Endothelial cell (in vitro differentiated cells): ENCODE data around the gene BCAM. TPM values are rescaled to one million over a fixed set of nuclear protein-coding genes. Genes with fewer than 3 reads are reported as not detected.

Experiments
- DNase-seq: peaks from one replicate; pipeline ENCODE4 v3.0.0; 2021; ENCODE audit warnings: low spot score
- H3K27ac Mint-ChIP-seq: one replicate; pipeline ENCODE4 v1.8.0; 2021; ENCODE audit warnings: mixed read lengths, inconsistent platforms; ENCODE audit not compliant: unreplicated experiment
- H3K27me3 Mint-ChIP-seq: one replicate; pipeline ENCODE4 v1.8.0; 2021; ENCODE audit warnings: mild to moderate bottlenecking, moderate library complexity, mixed read lengths, inconsistent platforms; ENCODE audit not compliant: unreplicated experiment
- H3K36me3 Mint-ChIP-seq: one replicate; pipeline ENCODE4 v1.8.0; 2021; ENCODE audit warnings: mild to moderate bottlenecking, low read depth, mixed read lengths, inconsistent platforms; ENCODE audit not compliant: unreplicated experiment
- H3K4me1 Mint-ChIP-seq: one replicate; pipeline ENCODE4 v1.8.0; 2021; ENCODE audit warnings: mild to moderate bottlenecking, mixed read lengths, inconsistent platforms; ENCODE audit not compliant: unreplicated experiment
- H3K4me3 Mint-ChIP-seq: one replicate; pipeline ENCODE4 v1.8.0; 2021; ENCODE audit warnings: mild to moderate bottlenecking, mixed read lengths, inconsistent platforms; ENCODE audit not compliant: unreplicated experiment
- H3K9me3 Mint-ChIP-seq: one replicate; pipeline ENCODE4 v1.8.0; 2021; ENCODE audit warnings: mixed read lengths, inconsistent platforms; ENCODE audit not compliant: unreplicated experiment
- total RNA-seq: library from RNA; stranded (reverse); fragmentation: NEBNext Ultra II Directional; extraction: Animal tissue kit (Norgen Biotek cat#: 25700); gene quantifications from one replicate; pipeline ENCODE4 v1.2.1, GENCODE V29; 2021; ENCODE audit not compliant: unreplicated experiment
- TF ChIP-seq, protein P1 (sequence below): fragments of 200-600 bp; sonication (generic); IDR thresholded peaks from one replicate; pipeline ENCODE4 v1.5.0; 2021; ENCODE audit warnings: antibody characterized with exemption; ENCODE audit not compliant: unreplicated experiment

The BCAM gene
- total RNA-seq, 1 donor from 2014 or later, result 6.9 TPM

DNA sequence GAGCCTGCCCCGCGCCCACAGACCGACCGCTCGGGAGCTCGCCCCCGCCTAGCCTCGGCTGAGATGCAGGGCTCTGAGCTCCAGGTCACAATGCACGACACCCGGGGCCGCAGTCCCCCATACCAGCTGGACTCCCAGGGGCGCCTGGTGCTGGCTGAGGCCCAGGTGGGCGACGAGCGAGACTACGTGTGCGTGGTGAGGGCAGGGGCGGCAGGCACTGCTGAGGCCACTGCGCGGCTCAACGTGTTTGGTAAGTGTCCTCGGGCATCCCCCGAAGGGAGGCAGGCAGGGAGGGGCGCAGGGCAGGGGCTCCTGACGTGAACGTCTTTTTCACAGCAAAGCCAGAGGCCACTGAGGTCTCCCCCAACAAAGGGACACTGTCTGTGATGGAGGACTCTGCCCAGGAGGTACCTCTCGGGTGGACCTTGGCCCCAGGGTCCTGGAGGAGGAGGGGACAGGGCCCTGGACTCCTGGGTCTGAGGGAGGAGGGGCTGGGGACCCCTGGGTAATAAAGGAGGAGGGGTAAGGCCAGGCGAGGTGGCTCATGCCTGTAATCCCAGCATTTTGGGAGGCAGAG, 3.3 kb downstream of the BCAM start:
- Mint-ChIP-seq H3K36me3 (peaks cover 10% of the 10 kb centered on the region), H3K27me3 (peaks cover 8% of the 10 kb centered on the region), H3K27ac (no peak overlapping the region), H3K4me1 (peaks cover 7% of the 10 kb centered on the region), H3K4me3 (no peak overlapping the region), H3K9me3 (no peaks in the 10 kb centered on the region)
- DNase-seq, result no peak
- TF ChIP-seq, protein P1, sequence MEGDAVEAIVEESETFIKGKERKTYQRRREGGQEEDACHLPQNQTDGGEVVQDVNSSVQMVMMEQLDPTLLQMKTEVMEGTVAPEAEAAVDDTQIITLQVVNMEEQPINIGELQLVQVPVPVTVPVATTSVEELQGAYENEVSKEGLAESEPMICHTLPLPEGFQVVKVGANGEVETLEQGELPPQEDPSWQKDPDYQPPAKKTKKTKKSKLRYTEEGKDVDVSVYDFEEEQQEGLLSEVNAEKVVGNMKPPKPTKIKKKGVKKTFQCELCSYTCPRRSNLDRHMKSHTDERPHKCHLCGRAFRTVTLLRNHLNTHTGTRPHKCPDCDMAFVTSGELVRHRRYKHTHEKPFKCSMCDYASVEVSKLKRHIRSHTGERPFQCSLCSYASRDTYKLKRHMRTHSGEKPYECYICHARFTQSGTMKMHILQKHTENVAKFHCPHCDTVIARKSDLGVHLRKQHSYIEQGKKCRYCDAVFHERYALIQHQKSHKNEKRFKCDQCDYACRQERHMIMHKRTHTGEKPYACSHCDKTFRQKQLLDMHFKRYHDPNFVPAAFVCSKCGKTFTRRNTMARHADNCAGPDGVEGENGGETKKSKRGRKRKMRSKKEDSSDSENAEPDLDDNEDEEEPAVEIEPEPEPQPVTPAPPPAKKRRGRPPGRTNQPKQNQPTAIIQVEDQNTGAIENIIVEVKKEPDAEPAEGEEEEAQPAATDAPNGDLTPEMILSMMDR, result no peak

DNA sequence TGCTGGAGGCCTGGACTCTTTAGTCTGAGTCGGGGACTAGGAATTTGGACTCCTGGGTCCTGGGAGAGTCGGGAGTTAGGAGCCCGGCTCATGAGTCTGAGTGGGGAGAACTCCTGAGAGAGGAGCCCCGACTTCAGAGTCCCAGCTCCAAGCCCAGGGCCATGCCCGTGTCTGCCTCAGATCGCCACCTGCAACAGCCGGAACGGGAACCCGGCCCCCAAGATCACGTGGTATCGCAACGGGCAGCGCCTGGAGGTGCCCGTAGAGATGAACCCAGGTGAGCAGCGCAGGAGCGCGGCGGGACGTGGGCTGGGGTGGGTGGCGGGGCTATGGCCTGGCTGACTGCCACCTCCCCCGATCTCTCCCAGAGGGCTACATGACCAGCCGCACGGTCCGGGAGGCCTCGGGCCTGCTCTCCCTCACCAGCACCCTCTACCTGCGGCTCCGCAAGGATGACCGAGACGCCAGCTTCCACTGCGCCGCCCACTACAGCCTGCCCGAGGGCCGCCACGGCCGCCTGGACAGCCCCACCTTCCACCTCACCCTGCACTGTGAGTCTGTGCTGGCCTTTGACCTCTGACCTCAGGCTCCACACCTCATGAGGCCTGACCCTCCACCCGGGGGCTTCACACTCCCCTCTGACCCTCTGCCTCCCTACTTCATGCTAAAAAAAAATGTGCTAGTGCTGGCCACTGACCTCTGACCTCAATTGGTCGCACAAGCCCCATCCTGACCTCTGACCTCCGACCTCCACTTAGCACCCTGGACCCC, 4.4 kb downstream of the BCAM start:
- Mint-ChIP-seq H3K27me3 (peaks cover 15% of the 10 kb centered on the region), H3K4me3 (peak overlapping the region; percentile 52), H3K9me3 (no peaks in the 10 kb centered on the region), H3K36me3 (peaks cover 10% of the 10 kb centered on the region), H3K4me1 (peaks cover 4% of the 10 kb centered on the region), H3K27ac (no peak overlapping the region)
- TF ChIP-seq, protein P1, result no peak
- no peak for DNase-seq

DNA sequence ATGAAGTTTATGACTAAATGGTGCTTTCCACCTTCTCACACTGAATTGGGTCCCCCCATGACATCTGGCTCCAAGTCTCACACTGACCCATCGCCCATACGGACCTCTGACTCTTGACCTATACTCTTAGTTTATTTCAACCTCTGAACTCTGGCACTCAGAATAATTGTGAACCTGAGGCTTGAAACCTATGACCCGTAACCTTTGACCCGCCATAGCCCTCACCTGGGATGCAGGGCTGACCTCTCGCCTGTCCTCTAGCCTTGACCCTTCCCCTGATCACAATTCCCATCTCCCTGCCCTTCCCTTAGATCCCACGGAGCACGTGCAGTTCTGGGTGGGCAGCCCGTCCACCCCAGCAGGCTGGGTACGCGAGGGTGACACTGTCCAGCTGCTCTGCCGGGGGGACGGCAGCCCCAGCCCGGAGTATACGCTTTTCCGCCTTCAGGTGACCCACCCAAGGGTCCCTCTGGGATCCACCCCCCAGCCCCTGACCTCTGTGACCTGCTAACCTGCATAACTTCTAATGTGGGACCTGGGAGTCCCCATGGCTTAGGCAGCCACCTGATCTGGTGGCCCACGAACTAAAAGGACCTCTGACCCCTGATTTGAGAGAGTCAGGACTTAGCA, 5.1 kb downstream of the BCAM start:
- H3K27ac Mint-ChIP-seq, result no peak overlapping the region

DNA sequence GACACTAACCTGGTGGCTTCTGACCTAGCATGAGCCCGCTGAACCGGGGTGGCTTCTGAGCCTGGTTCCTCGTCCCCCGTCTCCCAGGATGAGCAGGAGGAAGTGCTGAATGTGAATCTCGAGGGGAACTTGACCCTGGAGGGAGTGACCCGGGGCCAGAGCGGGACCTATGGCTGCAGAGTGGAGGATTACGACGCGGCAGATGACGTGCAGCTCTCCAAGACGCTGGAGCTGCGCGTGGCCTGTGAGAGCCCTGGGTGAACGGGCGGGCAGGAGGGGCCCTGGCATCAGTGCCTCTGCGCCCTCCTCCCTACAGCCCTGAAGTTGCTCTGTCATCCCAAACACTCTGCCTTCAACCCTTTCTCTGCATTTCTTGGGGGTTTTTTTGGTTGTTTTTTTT, 5.6 kb downstream of the BCAM start:
- TF ChIP-seq, protein P1, result no peak
- H3K36me3 Mint-ChIP-seq, result peaks cover 10% of the 10 kb centered on the region
- no peak for DNase-seq
- H3K4me3 Mint-ChIP-seq, result no peak overlapping the region
- no peaks in the 10 kb centered on the region for H3K4me1 Mint-ChIP-seq
- H3K9me3 Mint-ChIP-seq, result no peaks in the 10 kb centered on the region
- peaks cover 16% of the 10 kb centered on the region for H3K27me3 Mint-ChIP-seq
- H3K27ac Mint-ChIP-seq, result no peak overlapping the region

More for the DNA sequence above, 5.1 kb downstream of the BCAM start:
- peaks cover 10% of the 10 kb centered on the region for H3K36me3 Mint-ChIP-seq
- peak overlapping the region; percentile 52 for H3K4me3 Mint-ChIP-seq
- DNase-seq, result no peak
- H3K27me3 Mint-ChIP-seq, result peaks cover 16% of the 10 kb centered on the region
- no peaks in the 10 kb centered on the region for H3K4me1 Mint-ChIP-seq
- TF ChIP-seq, protein P1, result no peak
- no peaks in the 10 kb centered on the region for H3K9me3 Mint-ChIP-seq

DNA sequence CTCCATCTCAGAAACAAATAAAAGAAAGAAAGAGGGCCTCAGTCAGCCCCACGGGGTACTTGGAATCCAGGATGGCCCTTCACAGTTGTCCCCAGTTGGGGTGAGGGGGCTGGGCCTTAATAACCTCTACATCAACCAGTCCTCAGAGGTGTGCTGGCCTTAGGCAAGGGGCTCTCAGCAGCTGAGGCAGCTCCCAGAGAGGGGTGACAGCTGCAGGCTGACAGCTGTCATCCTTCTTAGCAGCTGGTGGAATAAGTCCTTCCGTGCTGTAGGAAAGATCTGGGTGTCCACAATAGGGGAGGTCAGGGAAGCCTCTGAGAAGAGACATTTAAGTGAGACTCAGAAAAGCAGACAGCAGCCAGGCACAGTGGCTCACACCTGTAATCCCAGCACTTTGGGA, 7.4 kb downstream of the BCAM start:
- TF ChIP-seq, protein P1, result no peak
- H3K4me1 Mint-ChIP-seq, result no peaks in the 10 kb centered on the region
- no peak overlapping the region for H3K4me3 Mint-ChIP-seq
- peaks cover 10% of the 10 kb centered on the region for H3K36me3 Mint-ChIP-seq
- DNase-seq, result no peak
- H3K27ac Mint-ChIP-seq, result no peak overlapping the region
- H3K9me3 Mint-ChIP-seq, result no peaks in the 10 kb centered on the region
- H3K27me3 Mint-ChIP-seq, result peaks cover 19% of the 10 kb centered on the region
